ENCODE measurements around the gene POP4.

- TF ChIP-seq POLR2A (IDR thresholded peaks at IDR 0.05) (no peak), CTCF (IDR thresholded peaks at IDR 0.05) (no peak)
These were observed 38.1 kb downstream of the POP4 start for GRCh38 chr19:29644210-29644609.
